Esophagus muscularis mucosa (tissue), 3 donors: Measurements from ENCODE around the gene MSI2.

Experiments used
- POLR2A ChIP-seq: fragments of 450-650 bp; IDR thresholded peaks from one replicate; pipeline ENCODE4 v1.6.1; 2017; ENCODE audit warnings: antibody characterized with exemption, moderate library complexity, mild to moderate bottlenecking, low read depth
- POLR2AphosphoS5 ChIP-seq, 2 donors: sonication (generic); formaldehyde crosslinking; IDR thresholded peaks; one replicate each; pipeline ENCODE4 v1.6.1; 2017; ENCODE audit warnings: antibody characterized with exemption in 2 of 2
- TF ChIP-seq, protein P1 (sequence below), 3 experiments: fragments of 200-600 bp in 2 of 3; fragments of 450-650 bp in 1 of 3; sonication (generic) in 2 of 3; IDR thresholded peaks; one replicate each; pipeline ENCODE4 v1.5.1; 2017 to 2019; ENCODE audit warnings: antibody characterized with exemption in 3 of 3, mild to moderate bottlenecking in 2 of 3, moderate library complexity in 1 of 3

DNA sequence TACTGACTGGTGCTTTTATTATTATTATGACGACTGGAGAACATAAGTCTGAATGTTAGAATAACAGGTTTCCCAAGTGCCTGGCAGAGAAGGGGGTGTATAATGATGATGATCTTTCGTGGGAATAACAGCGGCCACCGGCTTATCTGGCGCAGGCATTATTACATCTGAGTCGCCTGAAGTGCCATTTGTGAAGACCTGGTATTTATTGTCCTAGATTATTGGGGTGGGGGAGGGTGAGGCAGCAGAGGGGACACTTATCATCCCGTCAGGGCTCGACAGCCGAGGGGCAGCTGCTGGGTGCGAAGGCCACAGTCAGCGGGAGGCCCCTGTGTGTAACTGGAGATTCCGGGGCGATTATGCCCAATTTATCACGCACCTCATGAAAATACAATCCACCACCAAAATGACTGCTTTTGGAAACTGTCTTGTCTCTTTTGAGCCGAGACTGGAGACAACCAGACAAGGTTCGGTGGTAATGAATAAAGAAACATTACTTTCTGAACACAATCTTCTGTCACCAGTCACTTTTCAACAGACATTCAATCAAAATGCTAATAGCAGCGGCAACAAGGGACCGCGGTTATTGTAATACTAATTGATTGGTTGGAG lies 289.5 kb downstream of the MSI2 start:
- TF ChIP-seq, protein P1, sequence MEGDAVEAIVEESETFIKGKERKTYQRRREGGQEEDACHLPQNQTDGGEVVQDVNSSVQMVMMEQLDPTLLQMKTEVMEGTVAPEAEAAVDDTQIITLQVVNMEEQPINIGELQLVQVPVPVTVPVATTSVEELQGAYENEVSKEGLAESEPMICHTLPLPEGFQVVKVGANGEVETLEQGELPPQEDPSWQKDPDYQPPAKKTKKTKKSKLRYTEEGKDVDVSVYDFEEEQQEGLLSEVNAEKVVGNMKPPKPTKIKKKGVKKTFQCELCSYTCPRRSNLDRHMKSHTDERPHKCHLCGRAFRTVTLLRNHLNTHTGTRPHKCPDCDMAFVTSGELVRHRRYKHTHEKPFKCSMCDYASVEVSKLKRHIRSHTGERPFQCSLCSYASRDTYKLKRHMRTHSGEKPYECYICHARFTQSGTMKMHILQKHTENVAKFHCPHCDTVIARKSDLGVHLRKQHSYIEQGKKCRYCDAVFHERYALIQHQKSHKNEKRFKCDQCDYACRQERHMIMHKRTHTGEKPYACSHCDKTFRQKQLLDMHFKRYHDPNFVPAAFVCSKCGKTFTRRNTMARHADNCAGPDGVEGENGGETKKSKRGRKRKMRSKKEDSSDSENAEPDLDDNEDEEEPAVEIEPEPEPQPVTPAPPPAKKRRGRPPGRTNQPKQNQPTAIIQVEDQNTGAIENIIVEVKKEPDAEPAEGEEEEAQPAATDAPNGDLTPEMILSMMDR (IDR thresholded peaks at IDR 0.05): no peak
- TF ChIP-seq POLR2A: no peak
- TF ChIP-seq POLR2AphosphoS5 (IDR thresholded peaks at IDR 0.05): no peak
